ENCODE measurements around the gene ZNF546.

DNA sequence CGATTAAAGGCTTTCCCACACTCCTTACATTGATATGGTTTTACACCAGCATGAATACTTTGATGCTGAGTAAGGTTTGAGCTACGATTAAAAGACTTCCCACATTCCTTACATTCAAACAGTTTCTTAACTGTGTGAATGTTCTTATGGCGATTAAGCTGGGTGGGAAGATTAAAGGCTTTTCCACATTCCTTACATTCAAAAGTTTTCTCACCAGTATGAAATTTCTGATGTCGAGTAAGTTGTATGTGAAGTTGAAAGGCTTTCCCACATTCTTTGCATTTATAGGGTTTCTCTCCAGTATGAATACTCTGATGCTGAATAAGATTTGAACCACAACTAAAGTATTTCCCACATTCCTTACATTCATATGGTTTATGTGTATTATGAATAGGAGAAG, 39.1 kb downstream of the ZNF546 start:
- TF ChIP-seq CTCF (IDR thresholded peaks at IDR 0.05) (no peak), POLR2A (IDR thresholded peaks at IDR 0.05) (no peak)
